GM06990 (cell line): ENCODE measurements around the gene PHACTR2.
A peak's percentile ranks its signal among the peaks of the same experiment; 100 is the strongest.

Experiments used
- DNase-seq: peaks from one replicate; pipeline ENCODE4 v3.0.0-alpha.2; 2011; ENCODE audit not compliant: insufficient read length; ENCODE audit errors: extremely low read depth
- H3K27me3 ChIP-seq: replicated peaks from 2 replicates; pipeline ENCODE4 v1.6.0; 2011; ENCODE audit warnings: low read length; ENCODE audit not compliant: control insufficient read depth, insufficient read depth
- H3K36me3 ChIP-seq: 2 replicates; pipeline ENCODE4 v1.5.1; 2011; ENCODE audit warnings: low read length; ENCODE audit not compliant: control insufficient read depth, insufficient read depth
- H3K4me3 ChIP-seq: replicated peaks from 2 replicates; pipeline ENCODE4 v1.5.1; 2011; ENCODE audit warnings: low read depth, mild to moderate bottlenecking, control low read depth, low read length
- TF ChIP-seq, protein P1 (sequence below): IDR thresholded peaks from 2 replicates; pipeline ENCODE4 v1.5.1; 2011; ENCODE audit warnings: low read length, control low read depth, mild to moderate bottlenecking, inconsistent platforms; ENCODE audit not compliant: insufficient read depth, poor library complexity, severe bottlenecking

The PHACTR2 gene

DNA sequence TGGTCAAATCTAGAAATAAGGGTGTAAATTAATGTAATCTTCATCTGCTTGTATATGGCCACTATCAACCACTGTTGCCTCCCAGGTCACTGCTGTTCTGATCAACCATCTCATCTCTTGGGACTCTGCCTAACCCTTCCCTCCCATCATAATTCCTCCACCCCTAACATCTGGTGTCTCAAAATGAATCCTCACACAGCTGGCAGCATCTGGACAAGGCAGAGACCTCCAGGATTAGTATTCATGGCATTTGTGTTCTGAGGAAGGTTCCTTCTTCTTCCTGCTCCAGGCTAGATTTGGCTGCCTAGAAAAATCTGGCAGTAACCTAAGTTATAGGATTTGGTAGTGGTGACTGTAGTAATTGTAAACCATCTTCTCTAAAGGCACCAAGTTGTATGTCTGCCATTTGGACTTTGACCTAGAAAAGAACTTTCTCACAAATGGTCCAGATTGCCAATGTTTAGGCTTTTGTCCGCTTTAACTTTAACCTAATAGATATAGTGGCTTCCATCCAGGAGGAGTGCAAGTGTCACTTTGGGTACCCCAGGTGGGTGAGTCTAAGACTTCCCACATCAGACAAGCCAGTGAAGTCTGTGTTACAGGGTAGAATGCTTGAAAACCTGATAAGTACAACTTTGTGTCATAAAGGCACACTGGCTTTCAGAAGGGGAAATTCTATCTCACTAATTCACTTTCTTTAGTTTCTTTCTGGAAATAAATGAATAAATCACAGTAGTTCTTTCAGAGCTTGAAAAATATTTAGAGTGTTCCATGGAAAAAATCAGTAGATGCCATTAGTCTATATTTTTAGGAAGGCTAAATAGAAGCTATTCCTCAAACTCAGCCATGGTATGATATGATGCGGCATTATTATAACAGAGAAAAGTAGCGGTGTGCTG lies 3.0 kb upstream of the PHACTR2 start:
- H3K27me3 ChIP-seq, result no peaks in the 10 kb centered on the region; the same call in 1 of the 2 replicates
- TF ChIP-seq, protein P1, sequence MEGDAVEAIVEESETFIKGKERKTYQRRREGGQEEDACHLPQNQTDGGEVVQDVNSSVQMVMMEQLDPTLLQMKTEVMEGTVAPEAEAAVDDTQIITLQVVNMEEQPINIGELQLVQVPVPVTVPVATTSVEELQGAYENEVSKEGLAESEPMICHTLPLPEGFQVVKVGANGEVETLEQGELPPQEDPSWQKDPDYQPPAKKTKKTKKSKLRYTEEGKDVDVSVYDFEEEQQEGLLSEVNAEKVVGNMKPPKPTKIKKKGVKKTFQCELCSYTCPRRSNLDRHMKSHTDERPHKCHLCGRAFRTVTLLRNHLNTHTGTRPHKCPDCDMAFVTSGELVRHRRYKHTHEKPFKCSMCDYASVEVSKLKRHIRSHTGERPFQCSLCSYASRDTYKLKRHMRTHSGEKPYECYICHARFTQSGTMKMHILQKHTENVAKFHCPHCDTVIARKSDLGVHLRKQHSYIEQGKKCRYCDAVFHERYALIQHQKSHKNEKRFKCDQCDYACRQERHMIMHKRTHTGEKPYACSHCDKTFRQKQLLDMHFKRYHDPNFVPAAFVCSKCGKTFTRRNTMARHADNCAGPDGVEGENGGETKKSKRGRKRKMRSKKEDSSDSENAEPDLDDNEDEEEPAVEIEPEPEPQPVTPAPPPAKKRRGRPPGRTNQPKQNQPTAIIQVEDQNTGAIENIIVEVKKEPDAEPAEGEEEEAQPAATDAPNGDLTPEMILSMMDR, result no peak
- no peaks in the 10 kb centered on the region for H3K36me3 ChIP-seq
- DNase-seq, result no peak
- H3K4me3 ChIP-seq, result no peak overlapping the region

DNA sequence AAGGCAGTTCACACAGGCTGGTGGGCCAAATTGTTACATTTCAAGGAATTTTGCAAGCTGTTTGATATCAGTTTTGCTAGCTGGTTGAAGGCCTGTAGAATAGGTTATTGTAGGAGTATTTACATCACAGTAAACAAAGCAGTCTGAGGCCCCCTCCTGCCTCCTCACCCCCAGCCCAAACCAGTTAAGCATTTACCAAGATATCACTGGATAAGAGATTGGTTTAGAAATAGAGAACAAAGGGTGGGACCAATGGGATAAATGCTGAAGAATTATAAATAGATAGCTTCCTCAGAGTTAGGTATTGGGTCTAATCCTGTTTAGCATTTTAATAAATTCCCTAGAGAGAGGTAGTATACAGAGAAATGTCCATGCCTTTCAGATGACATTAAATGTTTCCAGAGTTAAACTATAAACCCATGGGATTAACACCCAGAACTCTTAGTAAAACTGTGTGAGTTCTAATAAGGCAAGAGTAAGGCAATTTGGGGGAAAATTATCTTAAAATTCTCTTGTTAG lies 2.3 kb upstream of the PHACTR2 start:
- no peaks in the 10 kb centered on the region; the same call in 1 of the 2 replicates for H3K27me3 ChIP-seq
- TF ChIP-seq, protein P1, result no peak
- H3K36me3 ChIP-seq, result no peaks in the 10 kb centered on the region
- no peak overlapping the region for H3K4me3 ChIP-seq
- no peak for DNase-seq

DNA sequence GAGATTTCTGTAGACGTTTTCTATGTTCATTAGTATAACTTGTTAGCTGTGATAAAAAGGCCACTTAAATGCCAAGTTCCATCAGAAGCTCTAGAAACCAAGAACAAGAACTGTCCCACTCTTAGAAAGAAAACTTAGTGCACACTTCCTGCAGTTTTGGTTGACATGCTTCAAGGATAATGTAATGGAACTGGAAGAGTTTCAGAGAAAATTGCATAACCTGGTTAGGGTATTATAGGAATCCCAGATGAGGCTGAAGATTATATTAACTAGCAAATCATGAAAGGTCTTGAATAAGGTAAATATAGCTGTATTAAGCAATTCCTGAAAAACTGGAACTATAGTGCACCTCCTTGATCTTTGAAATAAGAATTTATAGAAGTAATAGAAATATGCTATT lies 1.8 kb upstream of the PHACTR2 start:
- H3K4me3 ChIP-seq, result no peak overlapping the region
- TF ChIP-seq, protein P1, result no peak
- DNase-seq, result no peak

DNA sequence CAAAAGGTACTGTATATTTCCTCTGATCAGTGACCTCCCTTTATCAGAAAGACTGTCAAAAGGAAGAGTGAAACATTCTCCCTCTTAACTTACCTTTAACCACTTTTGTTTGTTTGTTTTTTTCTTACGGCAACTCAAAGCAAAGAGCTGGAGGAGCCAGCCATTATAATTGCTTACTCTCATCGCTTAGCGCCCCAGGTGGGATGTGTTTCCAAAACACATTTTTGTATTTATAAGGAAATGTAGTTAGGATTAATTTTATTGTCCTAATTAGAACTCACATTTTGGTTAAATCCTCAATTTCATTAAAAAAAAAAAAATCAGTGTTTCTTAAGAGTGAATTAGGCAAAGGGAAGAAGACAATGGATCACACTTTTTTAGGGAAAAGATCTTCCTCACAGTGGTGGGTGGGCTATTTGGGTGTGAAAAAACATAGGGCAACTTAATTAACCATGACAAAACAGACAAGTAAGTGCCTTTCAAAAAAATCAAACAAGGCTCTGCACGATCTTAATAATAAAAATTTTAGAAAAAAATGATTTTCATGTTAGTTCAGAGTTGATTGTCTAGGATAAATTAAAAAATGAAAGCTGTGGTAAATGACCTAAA lies 1.2 kb upstream of the PHACTR2 start:
- DNase-seq, result no peak
- Histone ChIP-seq H3K27me3 (no peaks in the 10 kb centered on the region; the same call in 1 of the 2 replicates), H3K4me3 (no peak overlapping the region), H3K36me3 (no peaks in the 10 kb centered on the region)
- TF ChIP-seq, protein P1, result no peak

More for the DNA sequence above, 1.8 kb upstream of the PHACTR2 start:
- Histone ChIP-seq H3K36me3 (no peaks in the 10 kb centered on the region), H3K27me3 (no peaks in the 10 kb centered on the region; the same call in 1 of the 2 replicates)

DNA sequence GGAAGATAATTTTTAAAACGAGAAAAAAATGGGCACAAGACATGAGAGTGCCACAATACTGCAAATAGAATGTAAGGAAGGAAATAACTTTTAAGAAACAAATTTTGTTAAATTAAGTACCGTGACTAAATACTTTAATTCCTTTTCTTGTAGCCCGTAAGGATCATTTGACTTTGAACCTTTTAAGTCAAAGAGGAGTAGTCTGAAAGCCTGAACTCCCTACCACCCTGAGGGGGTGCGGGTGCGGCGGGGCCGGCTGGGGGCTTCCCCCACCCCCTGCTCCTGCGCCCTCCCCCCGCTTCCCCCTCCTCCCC lies 231 bp upstream of the PHACTR2 start:
- TF ChIP-seq, protein P1, result no peak
- no peaks in the 10 kb centered on the region; the same call in 1 of the 2 replicates for H3K27me3 ChIP-seq

More for the DNA sequence above, 231 bp upstream of the PHACTR2 start:
- peak overlapping the region; percentile 56; the same call in 1 of the 2 replicates for H3K4me3 ChIP-seq
- no peaks in the 10 kb centered on the region for H3K36me3 ChIP-seq
- DNase-seq, result no peak
